Fibroblast of lung (primary cell): ENCODE results near the gene GPHN.

Experiments used
- CTCF ChIP-seq, 2 donors: IDR thresholded peaks in 1 of 2; conservative IDR thresholded peaks in 1 of 2; 1 replicate in 1 of 2; 2 replicates in 1 of 2; pipeline ENCODE4 v1.5.1; 2011 to 2012; ENCODE audit warnings: low read length in 2 of 2, control low read depth in 1 of 2, inconsistent platforms in 1 of 2, low read depth in 1 of 2, mild to moderate bottlenecking in 1 of 2
- EZH2 ChIP-seq: IDR thresholded peaks from 2 replicates; pipeline ENCODE4 v1.5.1; 2012; ENCODE audit warnings: low read length, control low read depth, mild to moderate bottlenecking; ENCODE audit errors: missing control alignments

GRCh38 chr14:66507722-66508546 is at the start of gene GPHN:
- TF ChIP-seq CTCF (conservative IDR thresholded peaks at IDR 0.05 in 1 of 2, IDR thresholded peaks at IDR 0.05 in 1 of 2; ENCODE audit: low read depth in 1 of 2, low read length in 2 of 2) (peak in 1 of 2 donors; percentile 39), EZH2 (no peak)
